Heart right ventricle (tissue), 16 donors: ENCODE results near the gene PDSS1. TPM values are rescaled to one million over a fixed set of nuclear protein-coding genes. Genes with fewer than 3 reads are reported as not detected.

Source experiments
- ATAC-seq, 8 donors: fragments of 200-7000 bp; cut with Tn5 transposase; one replicate each; pipeline ENCODE4 v1.9.1; 2020; ENCODE audit warnings: mild to moderate bottlenecking in 8 of 8, moderate library complexity in 8 of 8, moderate number of reproducible peaks in 1 of 8
- DNase-seq, 2 donors: peaks; one replicate each; pipeline ENCODE4 v3.0.0-alpha.2; 2020
- H3K27ac ChIP-seq, 10 donors: fragments of 200-600 bp; sonication (generic) in 2 of 10; one replicate each; pipeline versions ENCODE4 v1.5.0 to v1.8.0; 2020 to 2022; ENCODE audit warnings: mild to moderate bottlenecking in 3 of 10
- H3K27me3 ChIP-seq, 7 donors: fragments of 200-600 bp; one replicate each; pipeline ENCODE4 v1.8.0; 2021 to 2022; ENCODE audit warnings: mild to moderate bottlenecking in 2 of 7
- H3K36me3 ChIP-seq, 9 donors: fragments of 200-600 bp; sonication (generic) in 1 of 9; one replicate each; pipeline versions ENCODE4 v1.5.0 to v1.8.0; 2020 to 2022; ENCODE audit warnings: mild to moderate bottlenecking in 2 of 9
- H3K4me1 ChIP-seq, 9 donors: fragments of 200-600 bp; sonication (generic) in 1 of 9; one replicate each; pipeline versions ENCODE4 v1.5.0 to v1.8.0; 2020 to 2022; ENCODE audit warnings: mild to moderate bottlenecking in 4 of 9
- H3K4me3 ChIP-seq, 10 donors: fragments of 200-600 bp; sonication (generic) in 2 of 10; one replicate each; pipeline versions ENCODE4 v1.5.0 to v1.8.0; 2020 to 2022; ENCODE audit warnings: mild to moderate bottlenecking in 7 of 10, moderate library complexity in 2 of 10
- H3K9me3 ChIP-seq, 11 donors: fragments of 200-600 bp in 10 of 11; sonication (generic) in 2 of 11; one replicate each; pipeline versions ENCODE4 v1.5.0 to v1.8.0; 2013 to 2022; ENCODE audit warnings: mild to moderate bottlenecking in 2 of 11, control low read depth in 1 of 11, moderate library complexity in 1 of 11
- CTCF ChIP-seq, 9 donors: fragments of 200-600 bp; sonication (generic) in 2 of 9; IDR thresholded peaks; one replicate each; pipeline versions ENCODE4 v1.5.0 to v1.8.0; 2021 to 2022; ENCODE audit warnings: antibody characterized with exemption in 9 of 9, mild to moderate bottlenecking in 5 of 9, moderate library complexity in 1 of 9
- WGBS, 2 donors: extraction: QIAGEN DNeasy Blood & Tissue Kit; methylation state at CpG; one replicate each; pipeline ENCODE4 v1.1.7; 2013; ENCODE audit warnings: inconsistent platforms in 1 of 2; 5-methylcytosine and 5-hydroxymethylcytosine counted together
- intact Hi-C, 10 donors: fragments of 100-400 bp; cut with DNase I; formaldehyde crosslinking; loops; one replicate each; pipeline versions ENCODE4 v1.11.1 to v1.14.2; 2022
- polyA plus RNA-seq, 2 donors: library from polyadenylated mRNA; stranded (reverse); fragments of 200-250 nt; gene quantifications; one replicate each; pipeline ENCODE4 v1.2.3, GENCODE V29; 2013
- total RNA-seq, 10 donors: library from RNA; stranded (reverse); fragmentation: NEBNext Ultra II Directional in 3 of 10; extraction: Animal tissue kit (Norgen Biotek cat#: 25700) in 3 of 10; gene quantifications; one replicate each; pipeline versions ENCODE4 v1.2.1 to v1.2.4, GENCODE V29; 2021 to 2023
- donor health status: Arrhythmogenic right ventricular cardiomyopathy.
- donor health status: ischemic (EF 13 %, LVEDD 7.1; RV severe dilation, severe dysfunction).
- donor health status: healthy with polysubstance abuse.
- donor health status: DM: no; HTN: yes; CAD: no.
- donor health status: DM: no; HTN: no; CAD: no.
- donor health status: ischemic (EF 25% LVEDD 6.9; RV normal size, moderate dysfunction).
- donor health status: ischemic (EF 25% LVEDD 5.7; RV mildly dilated, moderate dysfunction).
- donor health status: healthy.
- donor health status: DM: yes; HTN: yes; CAD: no.
- donor health status: Ischemic cardiomyopathy.
- donor health status: ischemic (EF 35%, LVEDD 5.7; RV mildly dilated, moderate dysfunction).
- donor health status: nonischemic (EF 11% LVEDD 7.7; RV severe dilation, severe dysfunction).
- donor health status: DM: yes; HTN: yes; CAD: no.
- donor health status: PGD.
- donor health status: ischemic (EF 29% LVEDD 5.4; RV normal size, mild dysfunction).
- donor health status: nonischemic (EF 23%, LVEDD 6.1; RV moderate dilation, normal function).

PDSS1 gene
- total and polyA plus RNA-seq, 12 donors, result 3.7 to 10.5 (median 5.9) TPM

GRCh38 chr10:26655746-26656145, 41.8 kb upstream of the PDSS1 start:
- no peaks in the 10 kb centered on the region for H3K4me1 ChIP-seq
- DNase-seq (no peak), ATAC-seq (no peak)
- WGBS, 2 donors, result 94% methylated on average over 1 of the region's 1 CpG
- TF ChIP-seq CTCF (IDR thresholded peaks at IDR 0.05), result no peak
- H3K4me3 ChIP-seq, result no peak overlapping the region
- H3K27me3 ChIP-seq, result peaks cover 0 to 15% (median 0%) of the 10 kb centered on the region in 7 donors
- no peaks in the 10 kb centered on the region for H3K36me3 ChIP-seq
- peaks cover 0 to 3% (median 0%) of the 10 kb centered on the region in 11 donors for H3K9me3 ChIP-seq
- H3K27ac ChIP-seq, result no peak overlapping the region
- intact Hi-C loops, result no loop called here

GRCh38 chr10:26662864-26663263, 34.6 kb upstream of the PDSS1 start:
- no peak for TF ChIP-seq CTCF (IDR thresholded peaks at IDR 0.05)
- intact Hi-C loops, result no loop called here
- peaks cover 0 to 3% (median 0%) of the 10 kb centered on the region in 11 donors for H3K9me3 ChIP-seq
- no peak overlapping the region for H3K4me3 ChIP-seq
- WGBS, 2 donors, result 68 to 69% methylated on average over 2 of the region's 2 CpGs
- DNase-seq (no peak), ATAC-seq (no peak)
- no peaks in the 10 kb centered on the region for H3K4me1 ChIP-seq
- H3K36me3 ChIP-seq, result no peaks in the 10 kb centered on the region
- H3K27me3 ChIP-seq, result peaks cover 0 to 19% (median 0%) of the 10 kb centered on the region in 7 donors
- H3K27ac ChIP-seq, result no peak overlapping the region

GRCh38 chr10:26665080-26666048, 32.1 kb upstream of the PDSS1 start:
- ATAC-seq, result no peak
- no peak overlapping the region for H3K27ac ChIP-seq
- no peaks in the 10 kb centered on the region for H3K4me1 ChIP-seq
- WGBS, 2 donors, result 72 to 79% methylated on average over 7 of the region's 7 CpGs
- DNase-seq, result no peak
- no peak overlapping the region for H3K4me3 ChIP-seq
- H3K27me3 ChIP-seq, result peaks cover 0 to 7% (median 0%) of the 10 kb centered on the region in 7 donors
- TF ChIP-seq CTCF (IDR thresholded peaks at IDR 0.05), result no peak
- intact Hi-C loops, result no loop called here
- no peaks in the 10 kb centered on the region for H3K36me3 ChIP-seq
- no peaks in the 10 kb centered on the region for H3K9me3 ChIP-seq

- no peak for ATAC-seq
- intact Hi-C loops, result no loop called here
- DNase-seq, result no peak
- Histone ChIP-seq H3K4me1 (no peaks in the 10 kb centered on the region), H3K27ac (no peak overlapping the region), H3K4me3 (no peak overlapping the region), H3K9me3 (no peaks in the 10 kb centered on the region), H3K36me3 (no peaks in the 10 kb centered on the region), H3K27me3 (peaks cover 0 to 23% (median 3%) of the 10 kb centered on the region in 7 donors)
- 96 to 97% methylated on average over 1 of the region's 1 CpG for WGBS, 2 donors
- TF ChIP-seq CTCF (IDR thresholded peaks at IDR 0.05), result no peak
Observed at GRCh38 chr10:26675873-26676257, 21.6 kb upstream of the PDSS1 start.
